Measurements from ENCODE around the gene TOMM7. TPM values are rescaled to one million over a fixed set of nuclear protein-coding genes. Genes with fewer than 3 reads are reported as not detected.

The TOMM7 gene
- polyA plus RNA-seq, 2 of the 4 experiments (the other 2 are of a cell fraction) = 526 to 685 TPM

DNA sequence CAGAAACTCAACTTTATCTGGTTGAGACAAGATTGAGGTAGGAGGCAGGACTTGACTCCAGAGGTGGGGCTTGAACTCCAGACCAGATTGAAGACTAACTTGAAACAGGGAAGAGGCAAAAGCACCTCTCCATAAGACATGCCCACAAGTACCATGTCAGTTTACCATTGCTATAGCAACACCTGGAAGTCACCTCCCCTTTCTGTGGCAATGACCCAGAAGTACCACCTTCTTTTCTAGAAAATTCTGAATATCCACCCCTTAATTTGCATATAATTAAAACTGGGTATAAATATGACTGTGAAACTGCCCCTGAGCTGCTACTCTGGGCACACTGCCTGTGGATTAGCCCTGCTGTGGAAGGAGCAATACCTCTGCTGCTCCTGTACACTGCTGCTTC, 4.9 kb upstream of the TOMM7 start:
- Histone ChIP-seq H3K4me1 (peaks cover 8% of the 10 kb centered on the region; the same call in 2 of the 3 replicates), H3K4me2 (no peak overlapping the region), H3K4me3 (no peak overlapping the region), H3K9me3 (no peaks in the 10 kb centered on the region), H3K27ac (no peak overlapping the region)
- FAIRE-seq (no peak), ATAC-seq (no peak), DNase-seq (ENCODE audit: low read depth in 1 of 2, low spot score in 1 of 2) (no peak)
- CTCF ChIA-PET = interaction anchor here (1.0 to 1.4 kb wide), 2 partner anchors 228 to 523 kb away, joined by 3 read pairs; no protein-coding TSS in a partner anchor
- POLR2A ChIA-PET = no interaction called here
- TF ChIP-seq RAD21 (conservative IDR thresholded peaks at IDR 0.05 in 1 of 2, IDR thresholded peaks at IDR 0.05 in 1 of 2) (no peak), FOSB (CRISPR knock-in tag; IDR thresholded peaks at IDR 0.05) (no peak), EHF (CRISPR knock-in tag; IDR thresholded peaks at IDR 0.05) (no peak), HOXB5 (CRISPR knock-in tag; IDR thresholded peaks at IDR 0.05) (no peak), SREBF2 (IDR thresholded peaks at IDR 0.05) (no peak), POLR2A (IDR thresholded peaks at IDR 0.05; ENCODE audit: low read length) (no peak), CEBPB (IDR thresholded peaks at IDR 0.05) (no peak), JUN (IDR thresholded peaks at IDR 0.05) (no peak), EHMT2 (IDR thresholded peaks at IDR 0.05; ENCODE audit: low read depth) (no peak)
- TF ChIP-seq, protein P1, sequence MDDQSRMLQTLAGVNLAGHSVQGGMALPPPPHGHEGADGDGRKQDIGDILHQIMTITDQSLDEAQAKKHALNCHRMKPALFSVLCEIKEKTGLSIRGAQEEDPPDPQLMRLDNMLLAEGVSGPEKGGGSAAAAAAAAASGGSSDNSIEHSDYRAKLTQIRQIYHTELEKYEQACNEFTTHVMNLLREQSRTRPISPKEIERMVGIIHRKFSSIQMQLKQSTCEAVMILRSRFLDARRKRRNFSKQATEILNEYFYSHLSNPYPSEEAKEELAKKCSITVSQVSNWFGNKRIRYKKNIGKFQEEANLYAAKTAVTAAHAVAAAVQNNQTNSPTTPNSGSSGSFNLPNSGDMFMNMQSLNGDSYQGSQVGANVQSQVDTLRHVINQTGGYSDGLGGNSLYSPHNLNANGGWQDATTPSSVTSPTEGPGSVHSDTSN (IDR thresholded peaks at IDR 0.05) = no peak
- TF ChIP-seq, protein P2, sequence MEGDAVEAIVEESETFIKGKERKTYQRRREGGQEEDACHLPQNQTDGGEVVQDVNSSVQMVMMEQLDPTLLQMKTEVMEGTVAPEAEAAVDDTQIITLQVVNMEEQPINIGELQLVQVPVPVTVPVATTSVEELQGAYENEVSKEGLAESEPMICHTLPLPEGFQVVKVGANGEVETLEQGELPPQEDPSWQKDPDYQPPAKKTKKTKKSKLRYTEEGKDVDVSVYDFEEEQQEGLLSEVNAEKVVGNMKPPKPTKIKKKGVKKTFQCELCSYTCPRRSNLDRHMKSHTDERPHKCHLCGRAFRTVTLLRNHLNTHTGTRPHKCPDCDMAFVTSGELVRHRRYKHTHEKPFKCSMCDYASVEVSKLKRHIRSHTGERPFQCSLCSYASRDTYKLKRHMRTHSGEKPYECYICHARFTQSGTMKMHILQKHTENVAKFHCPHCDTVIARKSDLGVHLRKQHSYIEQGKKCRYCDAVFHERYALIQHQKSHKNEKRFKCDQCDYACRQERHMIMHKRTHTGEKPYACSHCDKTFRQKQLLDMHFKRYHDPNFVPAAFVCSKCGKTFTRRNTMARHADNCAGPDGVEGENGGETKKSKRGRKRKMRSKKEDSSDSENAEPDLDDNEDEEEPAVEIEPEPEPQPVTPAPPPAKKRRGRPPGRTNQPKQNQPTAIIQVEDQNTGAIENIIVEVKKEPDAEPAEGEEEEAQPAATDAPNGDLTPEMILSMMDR (IDR thresholded peaks at IDR 0.05) = no peak
- TF ChIP-seq, protein P3, sequence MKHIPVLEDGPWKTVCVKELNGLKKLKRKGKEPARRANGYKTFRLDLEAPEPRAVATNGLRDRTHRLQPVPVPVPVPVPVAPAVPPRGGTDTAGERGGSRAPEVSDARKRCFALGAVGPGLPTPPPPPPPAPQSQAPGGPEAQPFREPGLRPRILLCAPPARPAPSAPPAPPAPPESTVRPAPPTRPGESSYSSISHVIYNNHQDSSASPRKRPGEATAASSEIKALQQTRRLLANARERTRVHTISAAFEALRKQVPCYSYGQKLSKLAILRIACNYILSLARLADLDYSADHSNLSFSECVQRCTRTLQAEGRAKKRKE (CRISPR knock-in tag; IDR thresholded peaks at IDR 0.05; ENCODE audit: low read depth) = no peak

DNA sequence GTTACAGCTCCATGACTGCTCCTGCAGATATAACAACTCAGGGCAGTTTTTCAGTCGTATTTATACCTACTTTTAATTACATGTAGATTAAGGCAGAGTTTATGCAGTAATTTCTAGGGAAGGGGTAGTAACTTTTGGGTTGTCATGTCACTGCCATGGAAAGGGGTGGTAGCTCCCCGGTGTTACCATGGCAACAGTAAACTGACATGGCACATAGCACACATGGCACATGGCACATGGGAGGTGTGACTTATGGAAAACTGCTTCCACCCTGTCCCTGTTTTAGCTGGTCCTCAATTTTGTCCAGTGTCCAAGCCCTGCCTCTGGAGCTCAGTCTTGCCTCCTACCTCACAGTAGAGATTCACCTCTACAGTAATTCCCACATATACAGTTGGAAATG, 3.9 kb upstream of the TOMM7 start:
- no peak overlapping the region for H3K4me3 ChIP-seq
- CTCF ChIA-PET = interaction anchor here (1.0 to 1.1 kb wide), 2 partner anchors 27 to 524 kb away, joined by 3 to 4 read pairs; no protein-coding TSS in a partner anchor
- no peak overlapping the region for H3K4me2 ChIP-seq
- TF ChIP-seq GATA3 (IDR thresholded peaks at IDR 0.05; ENCODE audit: borderline replicate concordance) = no peak
- H3K4me1 ChIP-seq = peaks cover 8% of the 10 kb centered on the region; the same call in 2 of the 3 replicates
- no peaks in the 10 kb centered on the region for H3K9me3 ChIP-seq
- WGBS (ENCODE audit: missing lambda C conversion rate) = 20% methylated on average over 2 of the region's 2 CpGs
- FAIRE-seq (no peak), ATAC-seq (no peak), DNase-seq (ENCODE audit: low read depth in 1 of 2, low spot score in 1 of 2) (no peak)
- POLR2A ChIA-PET = no interaction called here
- H3K27ac ChIP-seq = no peak overlapping the region

DNA sequence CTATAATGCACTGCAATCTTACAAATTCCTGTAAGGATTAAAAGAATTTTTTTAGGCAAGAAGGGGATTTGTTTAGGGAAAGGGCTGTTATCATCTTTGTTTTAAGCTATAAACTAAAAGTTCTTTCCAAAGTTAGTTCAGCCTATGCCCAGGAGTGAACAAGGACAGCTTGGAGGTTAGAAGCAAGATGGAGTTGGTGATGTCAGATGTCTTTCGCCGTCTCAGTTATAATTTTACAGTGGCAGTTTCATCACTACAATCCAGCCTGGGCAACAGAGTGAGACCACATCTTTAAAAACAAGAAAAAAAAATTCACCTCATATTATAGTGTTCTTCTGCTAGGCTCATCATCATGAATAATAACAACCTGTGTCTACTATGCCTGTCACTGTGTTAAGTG, 2.1 kb upstream of the TOMM7 start:
- H3K4me2 ChIP-seq = no peak overlapping the region
- POLR2A ChIA-PET = no interaction called here
- FAIRE-seq (no peak), DNase-seq (ENCODE audit: low read depth in 1 of 2, low spot score in 1 of 2) (no peak), ATAC-seq (no peak)
- H3K9me3 ChIP-seq = no peaks in the 10 kb centered on the region
- peaks cover 22% of the 10 kb centered on the region; the same call in 2 of the 3 replicates for H3K4me1 ChIP-seq
- CTCF ChIA-PET = interaction anchor here (0.6 to 2.6 kb wide), 9 partner anchors 14 to 1158 kb away, joined by 3 to 10 read pairs (median 5); no protein-coding TSS in a partner anchor
- TF ChIP-seq CHD4 (IDR thresholded peaks at IDR 0.05; ENCODE audit: borderline replicate concordance) = no peak
- TF ChIP-seq, protein P3 (CRISPR knock-in tag; IDR thresholded peaks at IDR 0.05; ENCODE audit: low read depth) = no peak
- no peak for TF ChIP-seq JUN (IDR thresholded peaks at IDR 0.05)
- TF ChIP-seq NR3C1 (IDR thresholded peaks at IDR 0.05) = no peak
- no peak for TF ChIP-seq ZC3H11A (IDR thresholded peaks at IDR 0.05)
- TF ChIP-seq NPAS2 (CRISPR knock-in tag; IDR thresholded peaks at IDR 0.05; ENCODE audit: borderline replicate concordance) = no peak
- no peak for TF ChIP-seq ZSCAN20 (CRISPR knock-in tag; IDR thresholded peaks at IDR 0.05)
- no peak for TF ChIP-seq HOXA7 (CRISPR knock-in tag; IDR thresholded peaks at IDR 0.05)
- TF ChIP-seq KDM1A (IDR thresholded peaks at IDR 0.05; ENCODE audit: low read depth) = no peak
- no peak for TF ChIP-seq MAFK (IDR thresholded peaks at IDR 0.05; ENCODE audit: partially characterized antibody)
- TF ChIP-seq, protein P4, sequence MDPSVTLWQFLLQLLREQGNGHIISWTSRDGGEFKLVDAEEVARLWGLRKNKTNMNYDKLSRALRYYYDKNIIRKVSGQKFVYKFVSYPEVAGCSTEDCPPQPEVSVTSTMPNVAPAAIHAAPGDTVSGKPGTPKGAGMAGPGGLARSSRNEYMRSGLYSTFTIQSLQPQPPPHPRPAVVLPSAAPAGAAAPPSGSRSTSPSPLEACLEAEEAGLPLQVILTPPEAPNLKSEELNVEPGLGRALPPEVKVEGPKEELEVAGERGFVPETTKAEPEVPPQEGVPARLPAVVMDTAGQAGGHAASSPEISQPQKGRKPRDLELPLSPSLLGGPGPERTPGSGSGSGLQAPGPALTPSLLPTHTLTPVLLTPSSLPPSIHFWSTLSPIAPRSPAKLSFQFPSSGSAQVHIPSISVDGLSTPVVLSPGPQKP (IDR thresholded peaks at IDR 0.05; ENCODE audit: low read depth, low read length) = no peak
- TF ChIP-seq FOSB (CRISPR knock-in tag; IDR thresholded peaks at IDR 0.05) = no peak
- TF ChIP-seq, protein P5, sequence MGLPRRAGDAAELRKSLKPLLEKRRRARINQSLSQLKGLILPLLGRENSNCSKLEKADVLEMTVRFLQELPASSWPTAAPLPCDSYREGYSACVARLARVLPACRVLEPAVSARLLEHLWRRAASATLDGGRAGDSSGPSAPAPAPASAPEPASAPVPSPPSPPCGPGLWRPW (IDR thresholded peaks at IDR 0.05) = no peak
- TF ChIP-seq, protein P6, sequence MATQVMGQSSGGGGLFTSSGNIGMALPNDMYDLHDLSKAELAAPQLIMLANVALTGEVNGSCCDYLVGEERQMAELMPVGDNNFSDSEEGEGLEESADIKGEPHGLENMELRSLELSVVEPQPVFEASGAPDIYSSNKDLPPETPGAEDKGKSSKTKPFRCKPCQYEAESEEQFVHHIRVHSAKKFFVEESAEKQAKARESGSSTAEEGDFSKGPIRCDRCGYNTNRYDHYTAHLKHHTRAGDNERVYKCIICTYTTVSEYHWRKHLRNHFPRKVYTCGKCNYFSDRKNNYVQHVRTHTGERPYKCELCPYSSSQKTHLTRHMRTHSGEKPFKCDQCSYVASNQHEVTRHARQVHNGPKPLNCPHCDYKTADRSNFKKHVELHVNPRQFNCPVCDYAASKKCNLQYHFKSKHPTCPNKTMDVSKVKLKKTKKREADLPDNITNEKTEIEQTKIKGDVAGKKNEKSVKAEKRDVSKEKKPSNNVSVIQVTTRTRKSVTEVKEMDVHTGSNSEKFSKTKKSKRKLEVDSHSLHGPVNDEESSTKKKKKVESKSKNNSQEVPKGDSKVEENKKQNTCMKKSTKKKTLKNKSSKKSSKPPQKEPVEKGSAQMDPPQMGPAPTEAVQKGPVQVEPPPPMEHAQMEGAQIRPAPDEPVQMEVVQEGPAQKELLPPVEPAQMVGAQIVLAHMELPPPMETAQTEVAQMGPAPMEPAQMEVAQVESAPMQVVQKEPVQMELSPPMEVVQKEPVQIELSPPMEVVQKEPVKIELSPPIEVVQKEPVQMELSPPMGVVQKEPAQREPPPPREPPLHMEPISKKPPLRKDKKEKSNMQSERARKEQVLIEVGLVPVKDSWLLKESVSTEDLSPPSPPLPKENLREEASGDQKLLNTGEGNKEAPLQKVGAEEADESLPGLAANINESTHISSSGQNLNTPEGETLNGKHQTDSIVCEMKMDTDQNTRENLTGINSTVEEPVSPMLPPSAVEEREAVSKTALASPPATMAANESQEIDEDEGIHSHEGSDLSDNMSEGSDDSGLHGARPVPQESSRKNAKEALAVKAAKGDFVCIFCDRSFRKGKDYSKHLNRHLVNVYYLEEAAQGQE (IDR thresholded peaks at IDR 0.05) = no peak
- TF ChIP-seq CBX2 (IDR thresholded peaks at IDR 0.05; ENCODE audit: borderline replicate concordance, low read depth) = no peak
- no peak for TF ChIP-seq EHMT2 (IDR thresholded peaks at IDR 0.05; ENCODE audit: low read depth)
- WGBS (ENCODE audit: missing lambda C conversion rate) = 53% methylated on average over 2 of the region's 2 CpGs
- no peak overlapping the region for H3K4me3 ChIP-seq
- H3K27ac ChIP-seq = no peak overlapping the region
